GM19023 (cell line): ENCODE results near the gene TMEM200A.

Experiments
- ATAC-seq: cut with Tn5 transposase; IDR thresholded peaks from one replicate; pipeline ENCODE4 v1.9.1; 2021; ENCODE audit warnings: mild to moderate bottlenecking, moderate library complexity; ENCODE audit not compliant: unreplicated experiment

TMEM200A gene

GRCh38 chr6:130377371-130377770 lies 11.6 kb downstream of the TMEM200A start:
- no peak for ATAC-seq

DNA sequence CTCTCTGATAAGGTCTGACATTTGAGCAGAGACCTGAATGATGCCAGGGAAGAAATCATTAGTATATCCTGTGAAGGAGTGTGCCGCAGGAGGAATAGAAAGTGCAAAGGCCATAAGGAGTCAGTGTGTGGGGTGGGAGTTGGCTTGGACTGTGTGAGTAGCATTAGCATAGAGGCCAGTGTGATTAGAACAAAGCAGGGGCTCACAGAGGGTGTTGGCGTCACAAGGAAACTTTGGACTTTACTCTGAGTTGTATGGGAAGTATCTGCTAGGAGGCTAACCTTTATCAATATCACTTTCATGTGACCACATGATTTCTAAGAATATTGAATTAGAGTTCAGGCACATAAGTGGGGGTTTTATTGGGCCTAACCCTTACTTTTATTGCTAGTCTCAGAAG lies 12.1 kb downstream of the TMEM200A start:
- ATAC-seq: no peak

- no peak for ATAC-seq
These were observed 13.4 kb downstream of the TMEM200A start for GRCh38 chr6:130379223-130379622.

GRCh38 chr6:130381012-130381411 lies 15.2 kb downstream of the TMEM200A start:
- no peak for ATAC-seq

GRCh38 chr6:130381459-130382380 lies 15.9 kb downstream of the TMEM200A start:
- ATAC-seq: no peak

- ATAC-seq: no peak
These were observed 17.2 kb downstream of the TMEM200A start for GRCh38 chr6:130382872-130383490.

GRCh38 chr6:130385064-130385695 lies 19.4 kb downstream of the TMEM200A start:
- ATAC-seq: no peak

DNA sequence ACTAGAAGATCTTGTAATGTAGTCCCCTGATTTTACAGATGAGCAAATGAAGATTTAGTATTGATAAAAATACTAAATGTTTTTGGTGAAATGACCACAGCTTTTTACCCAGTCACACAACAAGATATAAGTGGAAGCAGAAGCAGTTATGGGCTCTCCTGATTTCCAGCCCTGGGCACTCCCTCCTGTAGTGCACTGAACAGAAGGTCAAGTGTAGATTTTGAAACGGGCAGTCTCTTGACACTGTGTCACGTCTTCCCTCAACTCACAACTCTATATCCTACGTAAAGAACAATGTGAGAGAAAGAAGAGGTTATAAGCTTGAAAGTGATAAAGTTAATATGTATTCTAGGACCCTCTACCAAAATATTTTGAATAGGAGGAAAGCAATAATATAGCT lies 23.3 kb downstream of the TMEM200A start:
- ATAC-seq: no peak

DNA sequence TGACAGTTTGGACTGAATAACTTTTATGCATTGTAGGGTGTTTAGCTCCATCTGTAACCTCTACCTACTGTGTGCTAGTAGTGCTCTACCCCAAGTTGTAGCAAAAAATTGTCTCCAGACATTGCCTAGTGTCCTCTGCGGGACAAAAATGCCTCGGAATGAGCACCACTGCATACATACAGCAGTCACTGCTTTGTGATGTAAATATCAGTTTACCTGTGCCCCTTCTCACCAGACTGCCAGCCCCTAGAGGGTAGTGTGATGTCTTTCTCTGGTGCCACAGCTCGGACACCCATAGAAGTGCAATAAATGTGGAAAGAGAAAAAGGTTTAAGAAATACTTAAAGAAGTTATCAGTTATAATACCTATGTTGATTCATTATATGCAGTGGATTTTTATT lies 25.1 kb downstream of the TMEM200A start:
- ATAC-seq: no peak

- no peak for ATAC-seq
These were observed 27.5 kb downstream of the TMEM200A start for GRCh38 chr6:130393306-130393705.

GRCh38 chr6:130394246-130394645 lies 28.4 kb downstream of the TMEM200A start:
- ATAC-seq: no peak

GRCh38 chr6:130395164-130395563 lies 29.3 kb downstream of the TMEM200A start:
- no peak for ATAC-seq

- ATAC-seq: no peak
These were observed 30.9 kb downstream of the TMEM200A start for GRCh38 chr6:130396722-130397121.

- no peak for ATAC-seq
These were observed 39.7 kb downstream of the TMEM200A start for GRCh38 chr6:130405549-130405948.

- ATAC-seq: no peak
These were observed 41.2 kb downstream of the TMEM200A start for GRCh38 chr6:130407032-130407431.

- no peak for ATAC-seq
These were observed 43.7 kb downstream of the TMEM200A start for GRCh38 chr6:130409418-130410100.

- no peak for ATAC-seq
These were observed 45.7 kb downstream of the TMEM200A start for GRCh38 chr6:130411481-130411880.

DNA sequence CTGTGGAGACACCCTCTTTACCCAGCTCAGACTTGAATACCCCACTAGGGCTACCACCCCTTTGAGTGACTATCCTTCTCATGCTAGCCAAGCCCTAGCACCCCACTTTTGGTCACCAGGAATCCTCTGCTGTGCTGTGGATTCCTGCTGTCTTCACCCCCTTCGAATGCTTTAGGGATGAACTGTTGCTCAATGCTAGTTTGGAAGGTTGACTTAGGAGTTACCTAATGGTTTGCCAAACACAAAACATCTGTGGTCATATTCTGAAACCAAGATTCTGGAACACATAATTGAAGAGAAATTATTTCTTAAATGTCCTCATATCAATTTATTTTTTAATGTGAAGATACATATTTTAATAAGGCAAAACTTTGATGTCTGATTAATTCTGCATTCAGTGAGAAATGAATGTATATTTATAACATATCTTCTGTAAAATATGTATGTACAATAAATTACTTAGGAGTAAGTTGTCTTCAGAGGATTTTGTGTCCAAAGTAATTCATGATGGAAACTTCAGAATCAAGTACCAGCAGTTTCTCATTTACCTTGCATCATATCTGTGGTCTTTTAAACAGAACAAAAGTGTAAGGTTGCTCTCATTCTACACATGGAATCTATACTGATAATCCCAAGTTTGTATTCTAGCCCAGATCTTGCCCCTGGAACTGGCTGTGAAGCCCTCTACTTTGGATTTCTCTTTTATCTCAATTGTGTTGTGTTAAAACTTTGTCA lies 46.9 kb downstream of the TMEM200A start:
- no peak for ATAC-seq

DNA sequence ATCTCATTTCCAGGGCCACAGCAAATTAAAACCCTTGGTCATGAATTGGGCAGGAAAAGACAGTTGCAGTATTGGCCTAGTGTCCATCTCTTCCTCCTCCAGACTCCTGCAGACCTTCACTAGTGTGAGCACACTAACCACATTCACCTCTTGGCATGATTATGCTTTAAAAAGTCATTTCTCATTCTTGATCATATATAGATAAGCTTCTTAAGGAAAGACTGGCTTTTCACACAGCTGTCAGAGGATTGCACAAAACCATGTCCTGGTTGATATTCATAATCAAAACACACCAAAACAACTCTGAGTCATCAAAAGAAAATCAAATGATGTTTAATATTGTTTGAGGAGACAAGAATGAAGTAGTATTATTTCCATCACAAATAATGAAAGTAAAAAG lies 52.1 kb downstream of the TMEM200A start:
- no peak for ATAC-seq

DNA sequence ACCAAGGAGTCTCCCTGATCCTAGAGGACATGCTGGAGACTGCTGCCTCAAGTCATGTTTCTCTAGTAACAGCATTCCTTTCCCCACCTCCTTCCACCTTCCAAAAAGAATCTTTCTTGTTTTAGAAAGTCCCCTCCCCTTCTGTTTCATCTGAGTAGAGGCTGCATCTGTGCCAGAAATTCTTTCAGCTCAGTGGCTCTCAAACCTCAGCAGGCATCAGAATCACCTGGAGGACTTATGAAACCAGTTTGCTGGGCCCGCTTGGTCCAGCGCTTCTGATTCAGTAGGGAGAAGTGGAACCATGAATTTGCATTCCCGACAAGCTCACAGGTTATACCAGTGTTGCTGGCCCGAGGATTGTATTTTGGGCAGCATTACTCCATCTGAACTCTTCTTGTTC lies 55.1 kb downstream of the TMEM200A start:
- ATAC-seq: no peak

DNA sequence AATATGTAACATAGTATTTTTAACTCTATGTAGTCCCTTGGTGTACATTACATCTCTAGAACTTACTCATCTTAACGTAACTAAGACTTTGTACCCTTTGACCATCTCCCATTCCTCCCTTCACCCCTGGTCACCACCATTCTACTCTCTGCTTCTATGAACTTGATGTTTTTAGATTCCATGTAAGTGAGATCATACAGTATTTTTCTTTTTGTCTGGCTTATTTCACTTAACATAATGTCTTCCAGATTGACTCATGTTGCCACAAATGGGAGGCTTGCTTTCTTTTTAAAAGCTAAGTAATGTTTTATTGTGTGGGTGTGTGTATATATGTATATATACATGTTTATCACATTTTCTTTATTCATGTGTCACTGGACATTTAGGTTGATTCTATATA lies 55.8 kb downstream of the TMEM200A start:
- ATAC-seq: no peak
